GM19452 (cell line): ENCODE results near the gene DDC.
"Not testable (repeated sequence)": the region's sequence is repeated elsewhere in the genome, so short reads cannot be mapped to it uniquely, and the experiment has no call there.

ENCODE experiments used
- ATAC-seq: cut with Tn5 transposase; IDR thresholded peaks from one replicate; pipeline ENCODE4 v1.9.1; 2021; ENCODE audit not compliant: unreplicated experiment

The DDC gene

DNA sequence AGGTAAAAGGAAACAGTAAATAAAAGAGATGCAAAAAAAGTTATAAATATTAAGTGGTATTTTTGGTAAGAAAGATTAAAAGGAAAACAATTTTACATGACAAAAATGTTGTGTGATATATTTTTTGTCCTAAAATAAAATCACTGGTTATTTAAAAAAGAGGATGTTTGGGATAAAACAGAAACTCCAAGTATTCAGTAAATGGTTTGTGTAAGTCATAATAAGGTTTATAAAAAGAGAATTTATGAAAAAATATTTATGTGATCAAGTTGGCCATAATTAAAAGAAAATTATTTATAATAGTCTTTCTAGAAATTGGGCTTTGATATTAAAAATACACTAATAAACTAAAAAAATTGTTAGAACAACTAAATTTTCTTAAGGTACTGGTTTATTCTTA is 76.8 kb downstream of the DDC start:
- no peak for ATAC-seq

DNA sequence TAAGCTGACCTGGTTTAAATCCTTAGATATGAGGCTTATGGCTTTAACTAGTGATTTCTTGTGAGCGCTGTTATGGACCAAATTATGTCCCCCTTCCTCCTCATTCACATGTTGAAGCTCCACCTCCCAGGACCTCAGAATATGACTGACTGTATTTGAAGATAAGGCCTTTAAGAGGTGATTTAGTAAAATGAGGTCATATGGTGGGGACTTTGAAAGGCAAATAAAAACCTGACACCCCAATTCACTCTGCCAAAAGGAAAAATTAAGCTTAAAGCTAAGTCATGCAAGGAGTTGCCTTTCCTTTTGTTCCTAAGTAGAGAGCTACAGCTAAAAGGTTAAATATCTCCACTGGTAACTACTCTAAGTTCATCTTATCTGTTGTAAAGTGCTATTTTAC is 78.7 kb downstream of the DDC start:
- no peak for ATAC-seq

DNA sequence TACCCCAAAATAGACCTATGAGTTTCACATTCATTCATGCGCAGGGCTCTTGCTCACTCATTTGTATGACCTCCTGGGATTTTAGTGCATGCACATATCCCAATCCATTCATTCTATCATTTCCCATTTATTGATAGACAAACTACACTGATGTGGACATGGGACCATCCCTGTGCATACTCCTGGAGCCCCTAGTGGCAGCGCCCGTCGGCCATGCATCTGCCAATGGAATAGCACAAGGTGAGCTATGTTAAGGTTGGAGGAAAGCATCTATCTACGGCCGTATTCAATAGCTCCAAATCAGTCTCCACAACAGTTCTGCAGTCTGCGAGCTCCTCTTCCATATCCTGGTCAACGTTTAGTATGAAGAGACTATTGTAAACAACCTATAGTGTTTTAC is 83.3 kb downstream of the DDC start:
- ATAC-seq, result no peak

DNA sequence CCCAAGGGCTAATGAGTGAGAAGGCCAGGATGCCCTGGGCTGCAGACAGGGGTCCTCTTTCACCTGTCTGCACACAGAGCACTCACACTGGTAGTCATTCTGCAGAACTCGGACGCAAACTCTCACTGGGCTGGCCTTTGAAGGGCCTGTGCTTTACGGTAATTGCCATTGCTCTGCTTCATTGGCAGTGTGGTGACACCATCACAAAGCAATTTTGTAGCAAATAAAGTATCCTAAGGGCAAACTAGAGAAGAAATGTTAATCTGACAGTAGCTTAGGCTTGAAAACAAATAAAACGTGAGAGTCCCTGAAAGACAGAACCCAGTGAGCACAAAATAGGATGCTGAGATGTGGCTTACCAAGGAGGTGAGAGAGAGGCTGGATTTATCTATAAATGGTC is 84.4 kb downstream of the DDC start:
- no peak for ATAC-seq

DNA sequence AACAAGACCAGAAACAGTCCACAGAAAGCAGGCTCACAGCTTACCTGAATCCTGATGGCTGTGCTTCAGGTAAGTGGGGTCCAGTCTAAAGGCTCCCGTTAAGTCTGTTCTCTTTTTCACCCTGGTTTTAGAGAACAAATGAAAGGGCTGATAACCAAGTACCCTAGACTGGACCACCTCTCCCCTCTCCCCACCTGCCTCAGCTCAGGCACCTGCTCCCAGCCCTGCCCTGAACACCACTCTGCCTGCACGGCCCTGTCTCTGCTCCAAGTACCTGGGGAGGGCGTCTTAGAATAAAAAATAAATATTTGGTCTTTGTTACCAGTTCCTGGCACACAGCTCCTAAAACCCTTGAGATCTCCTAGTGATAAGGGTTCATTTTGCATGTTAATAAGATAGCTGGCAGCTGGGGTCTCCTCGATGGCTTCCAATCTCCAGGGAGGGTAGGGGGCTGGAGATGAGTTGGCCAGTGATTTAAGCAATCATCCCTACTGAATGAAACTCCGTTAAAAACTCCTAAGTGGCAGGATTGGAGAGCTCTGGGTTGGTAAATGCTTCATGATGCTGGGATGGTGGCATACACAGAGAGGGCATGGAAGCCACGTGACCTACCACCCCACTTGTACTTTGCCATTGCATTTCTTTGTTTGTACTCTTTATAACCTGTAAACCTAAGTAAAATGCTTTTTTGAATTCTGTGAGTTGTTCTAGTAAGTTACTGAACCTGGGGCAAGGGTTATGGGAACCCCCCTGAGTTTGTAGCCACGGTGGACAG is 85.3 kb downstream of the DDC start:
- ATAC-seq, result no peak

DNA sequence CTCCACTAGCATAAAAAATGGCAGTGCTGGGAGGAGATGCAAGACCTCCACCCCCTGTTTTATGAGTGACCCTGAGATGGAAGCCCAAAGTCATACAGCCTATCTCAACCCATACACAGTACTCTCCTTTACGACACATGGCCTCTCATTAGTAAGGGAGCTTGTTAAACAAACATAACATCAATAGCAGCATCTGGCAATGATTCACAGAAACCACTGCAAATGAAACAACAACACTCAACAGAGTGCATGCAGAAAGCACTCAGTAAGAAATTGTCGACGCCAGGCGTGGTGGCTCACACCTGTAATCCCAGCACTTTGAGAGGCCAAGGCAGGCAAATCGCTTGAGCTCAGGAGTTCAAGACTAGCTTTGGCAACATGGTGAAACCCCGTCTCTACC is 87.6 kb downstream of the DDC start:
- ATAC-seq, result no peak

DNA sequence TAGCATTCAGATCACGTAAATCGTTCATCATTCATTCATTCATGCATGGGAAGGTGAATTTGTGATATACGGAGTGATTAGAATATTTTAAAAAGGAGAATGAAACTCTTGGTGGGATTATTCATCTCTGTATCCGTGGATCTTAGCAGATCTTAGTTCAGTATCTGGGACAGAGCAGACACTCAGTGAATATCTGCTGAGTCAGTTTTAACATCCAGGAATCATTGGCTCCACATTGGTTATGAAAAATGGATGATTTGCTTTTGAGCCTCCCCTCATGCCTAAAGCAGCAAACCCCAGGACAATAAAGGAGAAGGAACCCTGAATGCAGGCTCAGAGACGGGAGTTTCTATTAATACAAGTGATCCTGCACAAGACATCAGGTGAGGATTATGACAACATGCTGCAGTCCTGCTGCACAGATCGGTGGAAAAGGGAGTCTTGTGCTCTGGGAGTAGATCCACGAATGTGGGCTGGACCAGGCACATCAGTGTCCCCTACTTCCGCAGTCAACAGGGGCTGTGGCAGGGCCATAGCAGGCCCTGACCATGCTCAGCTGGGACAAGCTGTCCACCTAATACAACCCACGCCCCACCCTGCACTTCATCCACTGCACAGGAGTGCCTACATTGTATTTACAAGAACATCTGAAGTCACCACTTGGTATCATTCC is 88.1 kb downstream of the DDC start:
- no peak for ATAC-seq

DNA sequence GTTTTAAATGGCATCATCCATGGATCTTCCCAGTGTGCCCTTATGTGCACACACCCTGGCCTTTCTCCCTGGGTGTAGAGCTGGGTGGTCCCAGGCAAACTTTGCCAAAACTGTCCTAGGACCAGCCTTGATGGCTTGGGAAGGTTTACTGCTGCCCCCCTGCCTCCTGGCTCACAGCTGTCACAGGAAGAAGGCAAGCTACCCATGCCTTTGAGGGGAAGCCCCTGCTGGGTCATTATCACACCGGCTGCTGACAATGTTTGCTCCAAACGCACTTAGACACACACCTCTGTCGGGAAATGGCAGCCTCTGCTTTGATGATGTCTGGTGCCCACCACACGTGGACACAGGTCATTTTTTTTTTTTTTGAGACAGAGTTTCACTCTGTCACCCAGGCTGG is 89.9 kb downstream of the DDC start:
- ATAC-seq, result no peak

DNA sequence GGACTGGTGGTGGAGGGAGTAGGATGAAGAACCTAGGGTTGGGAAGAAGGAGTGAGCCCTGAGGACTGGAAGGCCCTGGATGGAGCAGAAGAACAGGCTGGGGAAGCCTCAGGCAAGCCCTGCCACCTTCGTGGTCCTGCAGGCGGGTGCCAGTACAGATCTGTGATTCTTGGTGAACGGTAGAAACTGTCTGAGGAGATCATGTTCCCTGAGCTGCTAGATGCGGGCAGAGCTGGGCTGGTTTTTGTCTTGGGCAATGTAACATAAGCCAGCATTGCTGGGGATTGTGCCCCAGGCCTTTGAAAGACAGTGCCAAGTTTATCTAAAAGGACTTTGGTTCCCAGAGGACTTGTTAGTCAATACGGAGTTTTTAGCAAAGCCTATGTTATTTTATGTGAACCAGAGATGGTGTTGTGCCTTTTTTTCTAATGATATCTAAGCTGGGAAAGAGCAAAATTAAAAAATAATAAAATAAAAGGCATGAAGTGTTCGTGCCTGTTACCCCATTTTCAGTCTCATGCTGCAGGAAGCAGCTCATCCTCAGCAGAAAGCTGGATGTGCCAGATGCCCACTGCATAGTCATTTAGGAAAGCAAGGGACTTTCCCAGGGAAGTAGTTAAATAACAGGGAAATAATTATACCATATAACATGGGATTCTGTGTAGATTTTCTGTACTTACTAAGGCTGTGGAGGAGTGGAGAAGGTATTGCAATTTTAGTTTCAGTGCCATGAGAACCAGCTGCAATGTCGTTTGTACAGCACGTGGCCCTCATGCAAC is 90.6 kb downstream of the DDC start:
- ATAC-seq, result no peak

DNA sequence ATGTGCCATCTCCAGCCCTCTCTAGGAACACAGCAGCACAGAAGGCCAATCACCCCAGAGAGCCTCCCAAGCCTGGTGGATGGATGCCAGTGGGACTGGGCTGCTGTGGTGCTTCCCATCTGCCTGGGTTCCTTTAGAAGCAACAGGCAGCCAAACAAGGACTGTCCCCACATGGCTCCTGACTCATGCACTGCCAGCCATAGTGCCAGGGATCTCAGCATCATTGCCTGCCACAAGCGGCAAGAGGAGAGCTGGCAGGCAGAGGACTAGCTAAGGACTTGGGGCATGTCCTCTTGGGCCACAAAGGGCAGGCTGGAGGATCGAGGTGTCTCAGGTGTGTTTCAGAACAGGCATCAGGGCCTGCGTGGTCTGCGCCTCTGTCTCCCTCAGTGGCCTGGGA is 91.7 kb downstream of the DDC start:
- ATAC-seq, result no peak

DNA sequence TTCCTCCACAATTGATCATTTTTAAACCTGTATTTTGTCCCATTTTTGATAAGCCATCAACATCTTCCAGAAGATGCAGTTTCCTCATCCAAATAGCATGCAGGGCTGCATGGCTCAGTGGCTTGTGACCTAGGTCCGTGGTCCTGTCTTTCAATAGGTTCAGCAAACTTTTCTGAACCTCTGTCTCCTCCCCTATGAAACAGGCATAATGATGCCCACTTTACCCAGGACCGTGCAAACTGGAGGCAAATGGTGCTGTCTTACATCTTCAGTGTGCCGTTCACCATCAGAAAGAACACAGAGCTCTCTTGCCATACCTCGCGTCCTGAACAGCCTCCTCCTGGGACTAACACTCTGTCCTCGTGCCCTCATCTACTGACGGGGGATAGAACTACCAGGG is 92.8 kb downstream of the DDC start:
- ATAC-seq, result no peak

DNA sequence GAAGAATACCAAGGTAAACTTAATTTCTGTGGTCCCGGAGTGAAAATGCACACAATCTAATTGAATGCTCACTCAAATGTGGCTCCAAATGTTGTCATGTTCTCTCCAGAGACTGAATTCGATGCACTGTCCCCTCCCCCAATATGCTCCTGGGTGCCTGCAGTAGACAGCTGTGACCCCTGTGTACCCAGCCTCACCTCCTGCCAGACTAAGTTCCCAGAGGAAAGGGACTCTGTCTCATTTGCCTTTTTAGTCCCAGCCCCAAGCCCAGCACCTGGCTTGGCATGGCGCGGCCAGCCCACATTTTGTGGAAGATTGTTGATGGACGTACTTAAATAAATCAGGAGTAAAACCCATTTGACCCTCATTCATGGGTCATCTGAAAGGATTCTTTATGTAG is 93.2 kb downstream of the DDC start:
- no peak for ATAC-seq

DNA sequence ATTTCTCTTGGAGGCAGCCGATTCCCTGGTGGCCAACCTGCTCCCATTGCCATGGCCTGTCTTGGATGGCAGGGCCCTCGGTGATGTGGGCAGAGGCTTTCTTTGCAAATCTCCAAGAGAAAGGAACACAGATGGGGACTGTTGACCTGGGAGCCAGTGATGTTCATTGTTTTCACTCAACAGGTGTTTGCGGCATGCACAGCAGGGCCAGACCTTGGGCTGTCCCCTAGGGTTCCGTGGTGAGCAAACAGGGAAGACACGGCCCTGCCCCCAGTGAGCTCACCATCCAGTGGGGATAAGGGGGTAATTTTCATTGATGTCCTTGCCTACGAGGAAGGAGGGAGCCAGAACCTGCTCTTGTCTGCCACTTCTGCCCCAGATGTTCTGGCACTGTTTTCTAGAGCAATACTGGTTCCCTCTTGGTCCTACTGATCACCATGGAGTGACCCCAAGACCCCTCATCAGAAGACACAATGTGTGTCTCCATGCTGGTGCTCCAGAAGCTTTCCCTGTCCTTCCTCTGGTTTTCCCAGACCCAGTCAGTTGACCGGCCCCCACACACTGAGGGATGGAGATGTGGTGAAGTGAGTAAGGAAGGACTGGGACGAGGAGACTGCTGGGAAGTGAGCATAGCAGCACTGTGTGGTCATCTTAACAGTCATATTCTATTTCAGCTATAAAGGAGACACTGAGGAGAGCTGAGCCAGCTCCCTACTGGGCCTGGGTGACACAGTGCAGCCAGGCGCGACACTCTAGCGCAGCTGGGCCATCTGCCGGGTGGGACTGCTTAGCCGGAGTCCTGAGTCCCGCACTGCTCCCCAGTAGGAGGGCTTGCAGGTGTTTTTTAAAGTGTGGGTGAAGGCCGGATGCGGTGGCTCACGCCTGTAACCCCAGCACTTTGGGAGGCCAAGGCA is 94.7 kb downstream of the DDC start:
- no peak for ATAC-seq

DNA sequence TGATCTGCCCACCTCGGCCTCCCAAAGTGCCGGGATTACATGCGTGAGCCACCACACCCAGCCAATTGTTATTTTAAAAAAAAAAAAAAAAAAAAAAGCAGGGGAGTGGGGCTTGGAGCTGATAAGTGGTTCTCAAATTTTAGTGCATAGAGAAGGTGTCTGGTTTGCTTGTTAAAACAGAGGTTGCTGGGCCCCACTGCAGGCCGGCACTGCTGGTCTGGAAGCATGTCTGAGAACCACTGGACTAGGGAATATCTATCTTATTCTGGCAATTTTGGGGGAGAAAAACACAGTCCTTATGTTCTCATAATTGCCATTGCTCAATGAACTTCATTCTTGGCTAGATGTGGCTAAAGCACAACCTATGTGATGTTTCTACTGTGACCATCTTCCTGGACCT is 96.0 kb downstream of the DDC start:
- ATAC-seq, result no peak

DNA sequence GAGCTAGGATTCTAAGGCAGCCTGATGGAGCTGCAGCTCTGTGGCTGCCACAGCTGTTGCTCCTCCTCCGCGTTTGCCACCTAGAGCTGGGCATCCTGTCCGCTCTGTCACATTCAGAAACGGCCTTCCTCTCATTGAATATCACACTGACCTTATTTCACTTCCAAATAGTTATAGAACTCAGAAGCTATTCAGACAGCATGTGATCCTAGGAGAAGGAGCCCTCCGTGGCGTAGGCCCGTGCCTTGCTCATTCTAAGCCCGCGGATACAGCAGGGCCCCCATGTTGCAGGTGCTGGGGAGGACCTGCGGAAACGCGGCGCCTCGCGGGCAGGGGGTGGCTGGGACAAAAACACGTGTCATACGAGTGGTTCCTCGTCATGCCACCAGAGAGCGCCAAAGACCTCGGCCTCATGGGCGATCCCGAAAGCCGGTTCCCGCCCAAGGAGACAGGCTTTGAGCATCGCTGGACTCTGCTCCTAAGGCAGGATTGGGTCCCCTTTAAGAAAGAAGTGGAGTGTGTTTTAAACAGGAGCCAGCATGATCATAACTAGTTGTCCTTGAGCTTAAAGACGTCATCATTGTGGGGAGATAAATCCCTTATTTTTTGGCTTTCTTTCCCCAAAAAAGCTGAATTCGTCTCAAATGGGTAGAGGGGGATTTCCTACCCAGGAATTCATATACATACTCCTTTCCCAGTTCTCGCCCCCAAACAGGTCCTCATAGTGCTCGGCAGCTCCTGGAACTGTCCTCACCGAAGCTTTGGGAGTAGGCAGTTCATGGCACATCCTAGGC is 97.2 kb downstream of the DDC start:
- peak; percentile 87 for ATAC-seq

DNA sequence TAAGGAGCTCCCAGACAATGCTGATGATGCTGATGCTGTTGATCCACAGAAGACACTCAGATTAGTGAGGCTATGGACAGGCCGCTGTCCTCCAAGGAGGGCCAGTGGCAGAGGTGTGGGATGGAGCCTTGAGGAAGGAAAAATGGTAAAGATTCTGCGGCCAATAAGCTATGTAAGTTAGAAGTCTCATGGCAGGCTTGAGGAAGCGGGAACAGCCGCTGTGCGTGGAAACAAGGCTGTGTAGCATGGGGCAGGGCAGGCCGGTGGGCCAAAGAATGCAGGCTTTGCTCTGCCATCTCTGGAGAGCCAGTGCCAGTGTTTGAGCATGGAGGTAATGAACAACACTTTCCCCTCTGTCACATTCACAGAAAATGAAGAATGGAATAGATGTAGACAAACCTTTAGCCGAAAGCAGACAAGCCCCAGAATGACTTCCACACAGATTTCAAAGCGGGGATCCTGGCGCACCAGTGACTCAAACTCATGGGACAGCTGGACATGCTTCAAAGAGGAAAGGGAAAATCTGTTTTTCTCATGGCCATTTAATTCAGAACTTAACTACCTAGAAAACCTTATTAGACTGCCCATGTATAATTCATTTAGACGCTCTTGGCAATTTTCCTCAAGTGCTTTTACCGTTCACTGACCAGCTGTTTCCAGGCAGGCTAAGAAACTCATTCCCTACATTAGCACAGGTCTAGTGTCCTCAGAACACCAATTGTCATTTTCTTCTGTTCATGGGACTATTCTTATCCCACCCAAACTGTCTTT is 98.2 kb downstream of the DDC start:
- ATAC-seq, result no peak

DNA sequence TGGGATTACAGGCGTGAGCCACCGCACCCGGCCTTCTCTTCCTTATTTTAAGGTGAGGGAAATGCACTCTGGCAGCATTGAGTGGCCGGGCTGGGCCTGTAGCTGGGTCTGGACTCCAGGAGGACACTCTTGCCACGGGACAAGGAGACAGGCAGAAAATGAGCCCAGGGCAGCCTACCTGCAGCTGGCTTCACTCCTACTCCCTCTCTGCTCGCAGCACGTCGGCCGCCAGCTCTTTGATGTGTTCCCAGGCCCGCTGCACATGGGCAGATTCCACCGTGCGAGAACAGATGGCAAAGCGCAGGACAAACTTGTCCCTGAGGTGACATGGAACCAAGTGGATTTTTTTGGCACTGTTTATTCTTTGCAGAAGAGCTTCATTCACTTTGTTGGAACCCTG is 102.2 kb downstream of the DDC start:
- ATAC-seq, result no peak

DNA sequence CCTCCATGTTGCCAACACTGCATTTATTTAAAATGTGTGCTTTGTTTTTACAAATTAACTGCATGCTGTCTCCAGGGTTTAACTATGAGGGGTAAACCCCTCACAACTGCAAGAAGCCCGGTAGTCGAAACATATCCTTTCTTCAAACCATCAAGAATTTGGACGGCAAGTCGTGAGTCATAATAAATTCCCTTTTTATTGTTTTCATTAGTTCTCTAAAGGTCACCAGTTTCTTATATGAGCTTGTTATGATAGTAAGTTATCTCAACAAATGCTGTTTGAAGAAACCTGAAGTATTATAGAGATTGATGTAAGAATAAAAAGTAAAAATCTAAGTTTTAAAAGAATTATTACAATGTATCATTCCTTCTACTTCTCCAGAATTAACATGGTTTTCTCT is 102.8 kb downstream of the DDC start:
- ATAC-seq, result no peak

DNA sequence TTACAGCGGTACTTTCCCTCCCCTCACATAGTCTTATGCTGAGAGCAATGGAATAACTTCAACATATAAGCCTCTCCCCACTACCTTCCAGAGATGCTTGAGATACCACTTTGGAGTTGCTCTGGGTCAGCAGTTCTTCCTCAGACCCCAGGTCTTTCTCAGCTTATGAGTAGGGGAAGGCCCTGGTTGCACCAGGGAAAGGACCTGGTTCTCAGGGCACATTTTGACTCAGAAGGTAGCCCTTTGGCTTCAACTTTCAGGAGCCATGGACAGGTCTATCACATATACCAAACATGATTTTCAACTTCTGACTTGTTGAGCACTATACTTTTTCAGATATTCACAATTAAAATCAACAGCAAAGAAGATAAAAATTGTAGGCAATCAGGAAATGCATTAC is 103.5 kb downstream of the DDC start:
- no peak for ATAC-seq

DNA sequence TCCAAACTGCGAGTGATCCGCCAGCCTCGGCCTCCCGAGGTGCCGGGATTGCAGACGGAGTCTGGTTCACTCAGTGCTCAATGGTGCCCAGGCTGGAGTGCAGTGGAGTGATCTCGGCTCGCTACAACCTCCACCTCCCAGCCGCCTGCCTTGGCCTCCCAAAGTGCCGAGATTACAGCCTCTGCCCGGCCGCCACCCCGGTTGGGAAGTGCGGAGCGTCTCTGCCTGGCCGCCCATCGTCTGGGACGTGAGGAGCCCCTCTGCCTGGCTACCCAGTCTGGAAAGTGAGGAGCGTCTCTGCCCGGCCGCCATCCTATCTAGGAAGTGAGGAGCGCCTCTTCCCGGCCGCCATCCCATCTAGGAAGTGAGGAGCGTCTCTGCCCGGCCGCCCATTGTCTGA is 106.0 kb downstream of the DDC start:
- not testable (repeated sequence) for ATAC-seq
